Keratinocyte (primary cell): ENCODE data around the gene PHF10. TPM values are rescaled to one million over a fixed set of nuclear protein-coding genes. Genes with fewer than 3 reads are reported as not detected.
A peak's percentile ranks its signal among the peaks of the same experiment; 100 is the strongest.

Experiments
- DNase-seq: peaks from one replicate; pipeline ENCODE4 v3.0.0-alpha.2; 2011; ENCODE audit warnings: low read depth, missing footprints, low spot score
- FAIRE-seq: peaks from 2 replicates; lab custom pipeline; 2011; peaks lifted over from hg19 to GRCh38; lab: Jason Lieb, UNC
- H2AFZ ChIP-seq: 2 replicates; pipeline ENCODE4 v1.6.0; 2012; ENCODE audit warnings: low read length, control low read depth, inconsistent platforms; ENCODE audit not compliant: control insufficient read depth
- H3K27ac ChIP-seq: 2 replicates; pipeline ENCODE4 v1.5.1; 2011; ENCODE audit warnings: low read length; ENCODE audit not compliant: control insufficient read depth, insufficient read depth
- H3K27me3 ChIP-seq: 3 replicates; pipeline ENCODE4 v1.6.0; 2011; ENCODE audit warnings: low read length; ENCODE audit not compliant: control insufficient read depth, insufficient read depth; ENCODE audit errors: extremely low read depth
- H3K36me3 ChIP-seq, 2 experiments: 2 replicates in 1 of 2; 3 replicates in 1 of 2; pipeline ENCODE4 v1.5.1; 2011; ENCODE audit warnings: low read length in 2 of 2, mild to moderate bottlenecking in 1 of 2; ENCODE audit not compliant: control insufficient read depth in 2 of 2, insufficient read depth in 2 of 2; ENCODE audit errors: extremely low read depth in 1 of 2
- H3K4me1 ChIP-seq: 3 replicates; pipeline ENCODE4 v1.5.1; 2011; ENCODE audit warnings: low read length; ENCODE audit not compliant: control insufficient read depth, insufficient read depth; ENCODE audit errors: extremely low read depth
- H3K4me2 ChIP-seq: 3 replicates; pipeline ENCODE4 v1.6.0; 2011; ENCODE audit warnings: low read depth, low read length; ENCODE audit not compliant: control insufficient read depth, insufficient read depth; ENCODE audit errors: extremely low read depth
- H3K4me3 ChIP-seq, 3 experiments: fragments of 200-600 bp in 1 of 3; sonication (generic) in 1 of 3; 2 replicates in 2 of 3; 3 replicates in 1 of 3; pipeline ENCODE4 v1.5.1; 2011 to 2016; ENCODE audit warnings: low read length in 3 of 3, mild to moderate bottlenecking in 3 of 3, control low read depth in 2 of 3, inconsistent platforms in 1 of 3, low read depth in 1 of 3, mixed read lengths in 1 of 3, mixed run types in 1 of 3, moderate library complexity in 1 of 3; ENCODE audit not compliant: control insufficient read depth in 2 of 3, insufficient read depth in 2 of 3; ENCODE audit errors: extremely low read depth in 1 of 3
- H3K79me2 ChIP-seq: 2 replicates; pipeline ENCODE4 v1.6.0; 2012; ENCODE audit warnings: low read length; ENCODE audit not compliant: control insufficient read depth, insufficient read depth
- H3K9ac ChIP-seq: 3 replicates; pipeline ENCODE4 v1.6.0; 2011; ENCODE audit warnings: low read length; ENCODE audit not compliant: control insufficient read depth, insufficient read depth; ENCODE audit errors: extremely low read depth
- H3K9me1 ChIP-seq: 3 replicates; pipeline ENCODE4 v1.6.0; 2011; ENCODE audit warnings: low read length; ENCODE audit not compliant: control insufficient read depth, insufficient read depth; ENCODE audit errors: extremely low read depth
- H3K9me3 ChIP-seq: 2 replicates; pipeline ENCODE4 v1.5.1; 2012; ENCODE audit warnings: low read depth, low read length; ENCODE audit not compliant: control insufficient read depth
- H4K20me1 ChIP-seq: 3 replicates; pipeline ENCODE4 v1.6.0; 2011; ENCODE audit warnings: low read length; ENCODE audit not compliant: control insufficient read depth, insufficient read depth; ENCODE audit errors: extremely low read depth
- CTCF ChIP-seq, 3 experiments: IDR thresholded peaks in 1 of 3; conservative IDR thresholded peaks in 1 of 3; optimal IDR thresholded peaks in 1 of 3; 2 replicates in 2 of 3; 3 replicates in 1 of 3; pipeline versions ENCODE3 to v1.5.1; 2011; ENCODE audit warnings: low read length in 3 of 3, mild to moderate bottlenecking in 3 of 3, moderate library complexity in 2 of 3, control low read depth in 1 of 3, inconsistent platforms in 1 of 3; ENCODE audit not compliant: insufficient read depth in 2 of 3; ENCODE audit errors: extremely low read depth in 1 of 3
- EZH2 ChIP-seq: IDR thresholded peaks from one replicate; pipeline ENCODE4 v1.6.1; 2012; ENCODE audit warnings: inconsistent platforms, mild to moderate bottlenecking, low read length, moderate library complexity
- dilution Hi-C: fragments of 300-500 bp; cut with MboI; formaldehyde crosslinking; loops from one replicate; pipeline ENCODE4 v1.7.0; 2020; ENCODE audit warnings: low sequenced_read_pairs; ENCODE audit not compliant: extremely low pct_ligation_motif_present
- polyA plus RNA-seq, 5 experiments: library from polyadenylated mRNA; depleted of rRNA in 3 of 5; stranded (reverse) in 3 of 5; stranded (forward) in 1 of 5; unstranded in 1 of 5; fragments of >200 nt; gene quantifications; 1 replicate in 1 of 5; 2 replicates in 3 of 5; 3 replicates in 1 of 5; pipeline versions ENCODE4 v1.2.1 to v1.2.3, GENCODE V29; 2011 to 2012; ENCODE audit warnings: missing spikeins in 2 of 5, low read depth in 1 of 5, low replicate concordance in 1 of 5

Gene PHF10
- polyA plus RNA-seq, 1 donor (not counting 4 experiments of a cell fraction or from before 2014, with no cell fraction given), result 14.5 TPM

GRCh38 chr6:169701954-169702839 is 22.1 kb downstream of the PHF10 start, which contains the start of the genes C6orf120 and WDR27:
Gene C6orf120 (plus strand): TSS chr6:169702126. CDS start chr6:169702460, 334 bp downstream.
Gene WDR27 (minus strand): TSS chr6:169702029. CDS start chr6:169689005, 13,024 bp downstream.
- TF ChIP-seq EZH2 (no peak), CTCF (optimal IDR thresholded peaks at IDR 0.05 in 1 of 3, IDR thresholded peaks at IDR 0.05 in 1 of 3, conservative IDR thresholded peaks at IDR 0.05 in 1 of 3; ENCODE audit: extremely low read depth in 1 of 3, insufficient read depth in 2 of 3, low read length in 3 of 3) (no peak)
- Histone ChIP-seq H3K27ac (peak within 1 kb of the TSS; percentile 83), H3K9ac (peak within 1 kb of the TSS; percentile 91), H3K4me1 (peaks cover 38% of the 10 kb centered on the region), H3K79me2 (peaks cover 67% of the 10 kb centered on the region), H4K20me1 (no peaks in the 10 kb centered on the region), H2AFZ (peak within 1 kb of the TSS; percentile 84), H3K27me3 (no peaks in the 10 kb centered on the region), H3K4me2 (peak within 1 kb of the TSS; percentile 93), H3K9me3 (no peaks in the 10 kb centered on the region), H3K4me3 (peak within 1 kb of the TSS; percentile 90 to 94 (median 91)), H3K9me1 (no peaks in the 10 kb centered on the region), H3K36me3 (peaks cover 0 to 3% of the 10 kb centered on the region in 2 experiments)
- DNase-seq (peak; percentile 68), FAIRE-seq (no peak)
- dilution Hi-C loops, result no loop called here

- H3K4me1 ChIP-seq, result peaks cover 38% of the 10 kb centered on the region
- peak overlapping the region; percentile 90 to 94 (median 91) for H3K4me3 ChIP-seq
- no peaks in the 10 kb centered on the region for H3K27me3 ChIP-seq
- TF ChIP-seq CTCF (optimal IDR thresholded peaks at IDR 0.05 in 1 of 3, IDR thresholded peaks at IDR 0.05 in 1 of 3, conservative IDR thresholded peaks at IDR 0.05 in 1 of 3; ENCODE audit: extremely low read depth in 1 of 3, insufficient read depth in 2 of 3, low read length in 3 of 3) (no peak), EZH2 (no peak)
- peak overlapping the region; percentile 83 for H3K27ac ChIP-seq
- H3K4me2 ChIP-seq, result peak overlapping the region; percentile 93
- peaks cover 69% of the 10 kb centered on the region for H3K79me2 ChIP-seq
- DNase-seq (no peak), FAIRE-seq (no peak)
- dilution Hi-C loops, result no loop called here
- peak overlapping the region; percentile 84 for H2AFZ ChIP-seq
- peaks cover 0 to 3% of the 10 kb centered on the region in 2 experiments for H3K36me3 ChIP-seq
- H3K9me3 ChIP-seq, result no peaks in the 10 kb centered on the region
- H3K9me1 ChIP-seq, result no peaks in the 10 kb centered on the region
- H4K20me1 ChIP-seq, result no peaks in the 10 kb centered on the region
- H3K9ac ChIP-seq, result peak overlapping the region; percentile 91
Measured at GRCh38 chr6:169701311-169701953, 22.9 kb downstream of the PHF10 start.
